GM10266 (cell line): ENCODE results near the gene PAK6.

Experiments
- DNase-seq: peaks from one replicate; pipeline ENCODE4 v3.0.0; 2012; ENCODE audit errors: extremely low spot score
- TF ChIP-seq, protein P1 (sequence below): IDR thresholded peaks from 2 replicates; pipeline ENCODE4 v1.5.1; 2012; ENCODE audit warnings: mild to moderate bottlenecking, low read depth; ENCODE audit not compliant: control insufficient read depth, insufficient read depth; ENCODE audit errors: missing control alignments

Gene PAK6

DNA sequence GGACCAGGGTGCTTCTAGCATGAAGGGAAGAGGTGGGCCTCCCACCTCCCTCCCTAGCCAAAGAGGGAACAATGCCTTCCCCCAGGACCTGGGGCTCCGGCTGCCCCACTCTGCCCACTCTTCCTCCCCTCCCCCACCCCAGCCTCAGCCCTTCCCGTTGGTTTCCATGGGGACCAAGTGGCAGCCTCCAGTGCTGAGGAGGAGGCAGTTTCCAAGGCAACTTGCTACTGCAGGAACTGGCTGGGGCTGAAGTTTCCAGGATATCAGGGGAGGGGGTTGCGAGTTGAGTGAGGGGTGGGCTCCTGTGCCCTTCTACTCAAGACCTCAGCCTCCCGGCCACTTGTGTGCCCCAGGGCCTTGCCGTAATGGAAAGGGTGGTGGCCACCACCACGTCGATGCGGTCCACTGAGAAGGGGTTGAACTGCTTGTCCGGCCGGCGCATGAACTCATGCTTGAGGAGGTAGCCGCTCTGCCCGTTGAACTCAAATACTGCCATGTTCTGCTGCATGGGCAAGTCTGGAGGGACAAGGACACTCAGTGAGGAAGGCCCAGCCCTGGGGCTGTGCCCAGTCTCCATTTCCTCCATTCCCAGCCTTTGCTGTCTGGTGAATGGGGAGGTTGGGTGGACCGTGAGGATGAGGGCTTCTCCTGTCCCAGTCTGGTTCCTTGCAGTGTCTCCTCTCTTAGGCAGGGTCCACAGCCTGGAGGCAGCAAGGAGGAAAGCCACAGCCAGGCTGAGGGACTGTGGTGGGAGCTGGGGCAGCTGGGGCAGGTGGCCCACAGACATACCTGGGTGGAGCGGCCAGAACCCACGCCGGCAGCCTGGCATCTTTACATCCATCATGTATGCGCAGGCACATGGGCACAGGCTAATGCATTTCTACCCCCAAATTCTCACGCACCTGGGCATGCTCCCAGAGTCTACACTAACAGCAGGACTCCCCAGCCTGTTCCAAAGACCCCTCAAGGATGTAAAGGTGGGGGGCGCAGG lies 55.3 kb downstream of the PAK6 start:
- TF ChIP-seq, protein P1, sequence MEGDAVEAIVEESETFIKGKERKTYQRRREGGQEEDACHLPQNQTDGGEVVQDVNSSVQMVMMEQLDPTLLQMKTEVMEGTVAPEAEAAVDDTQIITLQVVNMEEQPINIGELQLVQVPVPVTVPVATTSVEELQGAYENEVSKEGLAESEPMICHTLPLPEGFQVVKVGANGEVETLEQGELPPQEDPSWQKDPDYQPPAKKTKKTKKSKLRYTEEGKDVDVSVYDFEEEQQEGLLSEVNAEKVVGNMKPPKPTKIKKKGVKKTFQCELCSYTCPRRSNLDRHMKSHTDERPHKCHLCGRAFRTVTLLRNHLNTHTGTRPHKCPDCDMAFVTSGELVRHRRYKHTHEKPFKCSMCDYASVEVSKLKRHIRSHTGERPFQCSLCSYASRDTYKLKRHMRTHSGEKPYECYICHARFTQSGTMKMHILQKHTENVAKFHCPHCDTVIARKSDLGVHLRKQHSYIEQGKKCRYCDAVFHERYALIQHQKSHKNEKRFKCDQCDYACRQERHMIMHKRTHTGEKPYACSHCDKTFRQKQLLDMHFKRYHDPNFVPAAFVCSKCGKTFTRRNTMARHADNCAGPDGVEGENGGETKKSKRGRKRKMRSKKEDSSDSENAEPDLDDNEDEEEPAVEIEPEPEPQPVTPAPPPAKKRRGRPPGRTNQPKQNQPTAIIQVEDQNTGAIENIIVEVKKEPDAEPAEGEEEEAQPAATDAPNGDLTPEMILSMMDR: no peak
- DNase-seq: no peak

DNA sequence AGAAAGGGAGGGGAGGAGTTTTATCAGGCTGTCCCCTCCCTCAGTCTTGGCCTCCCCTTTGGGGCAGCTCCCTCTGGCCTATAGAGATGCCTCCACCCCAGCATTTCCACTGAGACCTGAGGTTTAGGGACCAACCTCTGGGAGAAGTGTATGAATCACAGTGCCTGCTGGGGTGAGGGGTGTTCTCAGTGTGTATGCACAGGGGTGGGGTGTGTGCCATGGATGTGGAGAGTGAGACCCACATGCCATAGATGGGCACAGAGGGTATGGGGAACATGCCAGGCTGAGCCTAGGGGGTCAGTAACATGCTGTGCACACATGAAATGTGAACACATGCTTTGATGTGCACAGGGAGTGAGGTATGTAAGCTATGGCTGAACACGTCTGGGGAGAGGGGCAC lies 56.4 kb downstream of the PAK6 start:
- no peak for DNase-seq
- TF ChIP-seq, protein P1: no peak

DNA sequence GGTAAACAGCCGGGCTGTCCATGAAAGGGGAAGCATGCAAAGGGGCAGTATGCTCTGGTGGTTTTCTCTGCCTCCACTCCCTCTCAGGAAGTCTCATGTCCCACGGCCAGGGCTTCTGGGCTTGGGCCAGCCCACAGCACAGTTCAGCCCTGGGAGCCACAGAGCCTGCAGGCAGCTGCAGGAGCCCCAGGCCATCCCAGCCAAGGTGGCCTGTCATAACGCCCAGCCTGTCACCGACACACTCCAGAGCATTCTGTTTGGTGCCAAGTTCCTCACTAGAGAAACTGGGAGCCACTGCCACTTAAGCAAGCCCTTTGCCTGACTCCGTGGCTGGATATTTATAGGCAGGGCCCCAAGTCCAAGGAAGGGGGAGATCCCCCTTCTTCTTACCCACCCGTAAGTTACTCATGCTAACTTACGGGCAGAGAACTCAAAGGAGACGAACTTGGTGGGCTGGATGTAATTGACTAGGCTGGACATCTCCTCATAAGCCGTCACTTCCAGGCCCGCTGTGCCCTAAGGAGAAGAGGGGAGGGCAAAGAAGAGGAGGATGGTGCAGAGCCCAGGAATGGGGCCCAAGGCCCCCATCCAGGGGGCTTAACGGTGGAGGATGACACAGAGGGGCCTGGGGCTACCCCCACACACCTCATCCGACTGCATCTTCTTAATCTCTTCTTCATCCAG lies 57.2 kb downstream of the PAK6 start:
- TF ChIP-seq, protein P1: no peak
- DNase-seq: no peak

DNA sequence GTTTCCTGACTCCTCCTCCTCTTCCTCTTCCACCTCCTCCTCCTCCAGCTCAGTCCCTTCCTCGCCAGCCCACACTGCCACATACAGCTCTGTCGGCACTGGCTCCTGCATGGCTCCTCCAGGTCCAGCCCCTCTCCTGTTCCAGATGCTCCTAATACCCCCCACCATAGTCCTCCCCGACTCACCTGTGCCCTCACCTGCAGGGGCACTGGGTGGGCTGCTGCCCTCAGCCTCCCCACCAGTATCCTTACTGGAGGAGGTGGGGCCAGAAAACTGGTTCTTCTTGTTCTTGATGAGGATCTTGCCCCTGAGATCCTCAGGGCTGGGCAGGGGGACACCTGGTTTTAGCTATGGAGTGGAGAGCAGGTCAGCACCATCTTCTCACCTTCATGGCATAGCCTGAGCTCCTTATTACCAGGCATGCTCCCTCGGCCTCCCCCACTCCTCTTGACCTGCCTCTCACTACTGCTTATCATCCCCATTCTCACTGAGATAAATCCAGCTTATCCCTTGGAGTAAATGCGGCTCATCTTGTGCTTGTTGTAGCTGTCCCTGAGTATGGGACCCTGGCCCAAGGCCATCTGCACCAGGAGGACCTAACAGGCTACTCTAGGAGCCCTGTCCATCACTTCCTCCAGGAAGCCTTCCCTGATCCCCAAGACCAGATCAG lies 57.8 kb downstream of the PAK6 start:
- no peak for DNase-seq
- TF ChIP-seq, protein P1: no peak

DNA sequence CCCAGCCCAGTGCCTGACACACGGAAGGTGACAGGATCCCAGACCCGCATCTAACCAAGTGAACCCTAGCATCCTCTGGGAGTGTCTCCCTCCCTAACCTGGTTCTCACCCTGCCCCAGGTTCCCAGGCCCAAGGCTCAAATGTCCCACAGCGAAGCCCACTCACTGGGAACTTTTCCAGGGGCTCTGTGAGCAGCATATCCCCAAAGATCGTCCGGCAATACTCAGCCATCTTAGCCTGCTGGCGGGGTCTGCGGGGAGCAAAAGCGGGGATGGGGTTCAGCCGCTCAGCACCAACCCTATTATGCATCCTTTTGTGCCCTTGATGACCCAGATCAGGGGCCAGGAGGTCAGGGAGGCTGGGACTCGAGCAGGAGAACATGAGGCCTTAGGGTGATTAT lies 58.5 kb downstream of the PAK6 start:
- DNase-seq: no peak
- TF ChIP-seq, protein P1: no peak

DNA sequence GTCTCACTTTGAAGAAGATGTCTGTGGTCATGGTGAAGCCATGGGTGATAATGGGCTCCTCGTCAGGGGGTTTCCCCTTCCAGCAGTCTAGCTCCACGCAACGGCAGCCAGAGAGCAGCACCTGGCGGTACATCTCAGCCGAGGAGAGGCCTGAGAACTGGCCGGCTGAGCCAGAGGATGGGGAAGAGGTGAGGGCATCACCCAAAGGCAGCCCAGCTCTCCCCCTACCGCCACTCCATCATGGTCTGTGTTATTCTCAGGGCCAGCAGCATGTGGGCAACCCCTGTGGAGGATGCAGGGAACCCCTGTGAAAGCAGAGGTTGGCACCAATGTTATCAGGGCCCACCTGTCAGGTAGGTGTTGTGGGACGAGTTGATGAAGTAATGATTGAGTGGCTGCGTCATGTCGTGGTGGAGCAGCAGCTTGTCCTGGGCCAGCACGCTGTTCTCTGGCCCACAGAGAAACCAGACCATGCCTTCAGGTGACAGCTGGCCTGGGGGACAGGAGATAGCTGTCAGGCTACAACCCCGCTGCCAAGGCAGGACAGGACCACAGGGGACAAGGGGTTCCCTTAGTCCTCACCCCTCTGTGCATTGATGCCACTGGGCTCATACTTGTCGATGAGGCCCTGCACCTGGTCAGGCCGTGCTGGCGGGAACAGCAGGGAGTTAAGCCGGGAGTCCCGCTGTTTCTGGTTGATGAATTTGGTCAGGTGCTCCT lies 59.5 kb downstream of the PAK6 start:
- no peak for DNase-seq
- TF ChIP-seq, protein P1: no peak
